Nephron progenitor cell (in vitro differentiated cells): ENCODE results near the gene COL18A1.

Experiments used
- DNase-seq: peaks from one replicate; pipeline ENCODE4 v3.0.0; 2021
- H3K27ac Mint-ChIP-seq: 2 replicates; pipeline ENCODE4 v1.8.0; 2021; ENCODE audit warnings: mild to moderate bottlenecking, moderate library complexity, mixed read lengths
- H3K27me3 Mint-ChIP-seq: 2 replicates; pipeline ENCODE4 v1.8.0; 2021; ENCODE audit warnings: mild to moderate bottlenecking, low read depth, mixed read lengths; ENCODE audit not compliant: poor library complexity
- H3K36me3 Mint-ChIP-seq: 2 replicates; pipeline ENCODE4 v1.8.0; 2021; ENCODE audit warnings: low read depth, mixed read lengths
- H3K4me1 Mint-ChIP-seq: 2 replicates; pipeline ENCODE4 v1.8.0; 2021; ENCODE audit warnings: mixed read lengths
- H3K4me3 Mint-ChIP-seq: 2 replicates; pipeline ENCODE4 v1.8.0; 2021; ENCODE audit warnings: mild to moderate bottlenecking, moderate library complexity, mixed read lengths
- H3K9me3 Mint-ChIP-seq: 2 replicates; pipeline ENCODE4 v1.8.0; 2021; ENCODE audit warnings: mild to moderate bottlenecking, moderate library complexity, mixed read lengths
- TF ChIP-seq, protein P1 (sequence below): fragments of 200-600 bp; sonication (generic); IDR thresholded peaks from 2 replicates; pipeline ENCODE4 v1.5.0; 2021; ENCODE audit warnings: antibody characterized with exemption

Gene COL18A1

DNA sequence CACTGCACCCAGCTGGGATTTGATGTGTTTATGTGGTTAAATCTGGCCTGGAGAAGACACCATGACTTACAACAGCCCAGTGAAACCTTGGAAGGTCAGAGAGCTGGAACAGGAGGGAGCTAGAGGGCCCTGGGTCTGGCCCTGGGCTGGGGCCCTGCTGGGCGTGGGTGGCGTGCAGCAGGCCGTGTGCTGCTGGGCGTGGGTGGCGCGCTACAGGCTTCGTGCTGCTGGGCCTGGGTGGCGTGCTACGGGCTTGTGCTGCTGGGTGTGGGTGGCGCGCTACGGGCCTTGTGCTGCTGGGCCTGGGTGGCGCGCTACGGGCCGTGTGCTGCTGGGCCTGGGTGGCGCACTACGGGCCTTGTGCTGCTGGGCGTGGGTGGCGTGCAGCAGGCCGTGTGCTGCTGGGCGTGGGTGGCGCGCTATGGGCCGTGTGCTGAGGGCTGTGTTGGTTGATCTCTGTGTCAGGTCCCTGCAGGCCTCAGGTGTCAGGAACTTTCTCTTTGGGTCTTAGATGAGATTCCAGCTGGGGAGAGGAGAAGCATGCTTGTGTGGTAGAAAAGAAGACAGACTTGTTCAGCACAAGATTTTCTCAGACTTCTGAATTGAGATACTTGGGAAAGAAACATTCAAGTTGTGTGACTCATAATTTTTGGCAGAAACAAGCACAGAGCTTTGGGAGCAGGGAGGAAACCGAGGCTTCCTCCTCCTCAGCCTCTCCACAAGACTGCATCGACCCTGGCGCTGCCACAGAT lies 66.0 kb downstream of the COL18A1 start:
- Mint-ChIP-seq H3K4me3 (peak overlapping the region; percentile 45), H3K9me3 (no peaks in the 10 kb centered on the region), H3K27me3 (no peaks in the 10 kb centered on the region), H3K4me1 (peaks cover 40% of the 10 kb centered on the region), H3K27ac (peak overlapping the region; percentile 78), H3K36me3 (peaks cover 7% of the 10 kb centered on the region)
- TF ChIP-seq, protein P1, sequence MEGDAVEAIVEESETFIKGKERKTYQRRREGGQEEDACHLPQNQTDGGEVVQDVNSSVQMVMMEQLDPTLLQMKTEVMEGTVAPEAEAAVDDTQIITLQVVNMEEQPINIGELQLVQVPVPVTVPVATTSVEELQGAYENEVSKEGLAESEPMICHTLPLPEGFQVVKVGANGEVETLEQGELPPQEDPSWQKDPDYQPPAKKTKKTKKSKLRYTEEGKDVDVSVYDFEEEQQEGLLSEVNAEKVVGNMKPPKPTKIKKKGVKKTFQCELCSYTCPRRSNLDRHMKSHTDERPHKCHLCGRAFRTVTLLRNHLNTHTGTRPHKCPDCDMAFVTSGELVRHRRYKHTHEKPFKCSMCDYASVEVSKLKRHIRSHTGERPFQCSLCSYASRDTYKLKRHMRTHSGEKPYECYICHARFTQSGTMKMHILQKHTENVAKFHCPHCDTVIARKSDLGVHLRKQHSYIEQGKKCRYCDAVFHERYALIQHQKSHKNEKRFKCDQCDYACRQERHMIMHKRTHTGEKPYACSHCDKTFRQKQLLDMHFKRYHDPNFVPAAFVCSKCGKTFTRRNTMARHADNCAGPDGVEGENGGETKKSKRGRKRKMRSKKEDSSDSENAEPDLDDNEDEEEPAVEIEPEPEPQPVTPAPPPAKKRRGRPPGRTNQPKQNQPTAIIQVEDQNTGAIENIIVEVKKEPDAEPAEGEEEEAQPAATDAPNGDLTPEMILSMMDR, result no peak
- DNase-seq, result no peak

DNA sequence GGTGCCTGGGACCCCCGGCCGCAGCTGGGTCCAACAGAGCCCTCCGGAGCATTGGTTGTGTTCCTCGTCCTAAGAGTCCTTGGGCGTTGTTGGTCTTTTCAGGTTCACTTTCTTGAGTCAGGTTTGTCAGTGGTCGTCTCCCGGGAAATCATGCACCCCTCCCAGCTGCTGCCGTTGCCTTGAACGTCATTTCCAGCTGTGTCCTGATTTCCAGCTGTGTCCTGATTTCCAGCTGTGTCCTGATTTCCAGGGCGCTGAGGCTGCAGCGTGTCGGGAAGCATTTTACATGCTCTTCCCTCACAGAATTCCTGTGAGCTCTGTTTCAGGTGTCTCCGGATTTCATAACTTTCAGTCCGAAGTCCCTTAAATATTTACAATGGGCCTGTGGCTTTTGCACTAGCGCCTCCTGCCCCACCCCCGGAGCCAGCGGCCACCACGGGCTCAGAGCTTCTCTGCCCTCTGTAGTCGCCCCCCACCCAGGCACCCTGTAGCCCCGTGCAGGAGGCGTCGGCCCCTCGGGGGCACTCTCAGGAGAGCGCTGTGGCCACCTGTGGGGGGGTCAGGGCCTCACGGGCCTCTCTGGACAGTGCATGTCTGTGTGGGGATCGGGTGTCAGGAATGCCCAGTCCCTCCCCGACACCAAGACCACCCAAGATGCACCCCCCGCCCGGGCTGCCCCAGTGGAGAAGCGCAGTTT lies 66.7 kb downstream of the COL18A1 start:
- no peak overlapping the region for H3K27ac Mint-ChIP-seq
- H3K9me3 Mint-ChIP-seq, result no peaks in the 10 kb centered on the region
- no peaks in the 10 kb centered on the region for H3K27me3 Mint-ChIP-seq
- H3K4me1 Mint-ChIP-seq, result peaks cover 45% of the 10 kb centered on the region
- DNase-seq, result peak; percentile 57
- H3K4me3 Mint-ChIP-seq, result peak overlapping the region; percentile 45
- TF ChIP-seq, protein P1, result no peak
- peaks cover 13% of the 10 kb centered on the region for H3K36me3 Mint-ChIP-seq

DNA sequence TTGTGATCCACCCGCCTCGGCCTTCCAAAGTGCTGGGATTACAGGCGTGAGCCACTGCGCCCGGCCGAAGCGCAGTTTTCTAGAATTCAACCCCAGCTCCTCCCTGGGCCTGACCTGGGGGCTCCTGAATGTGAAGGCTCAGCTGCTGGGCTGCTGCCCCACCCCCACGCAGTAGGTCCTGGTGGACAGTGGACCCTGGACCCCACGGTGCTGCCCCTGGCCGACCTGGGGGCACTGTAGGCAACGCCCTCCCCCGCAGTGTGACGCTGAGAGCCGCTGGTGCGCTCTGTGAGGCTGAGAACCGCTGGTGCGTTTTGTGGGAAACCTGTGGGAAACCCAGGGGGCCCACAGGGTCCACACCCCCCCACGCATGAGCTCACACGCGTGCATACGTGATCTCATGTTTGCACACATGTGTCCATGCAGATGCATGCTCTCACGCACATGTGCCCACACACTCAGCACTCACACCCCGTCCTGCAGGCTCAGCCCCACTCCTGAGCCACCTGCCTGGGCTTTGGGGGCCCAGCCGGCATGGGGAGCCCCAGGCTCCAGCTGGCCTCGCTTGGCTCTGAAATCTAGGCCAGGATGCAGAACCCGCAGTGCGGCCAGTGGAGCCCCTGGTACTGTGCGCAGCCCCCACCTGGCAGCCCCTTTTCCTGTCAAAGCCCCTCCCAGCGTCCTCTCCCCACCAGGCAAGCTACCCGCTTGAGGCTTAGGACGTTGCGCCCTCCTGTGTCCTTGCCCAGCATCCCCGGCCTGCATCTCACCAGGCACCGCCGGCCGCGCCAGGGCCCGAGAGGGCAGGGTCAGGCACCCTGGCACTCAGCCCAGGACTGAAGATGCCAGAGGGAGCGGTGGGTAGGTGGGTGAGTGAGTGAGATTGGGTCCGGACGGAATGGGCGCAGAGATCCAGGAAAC lies 67.7 kb downstream of the COL18A1 start:
- H3K36me3 Mint-ChIP-seq, result peaks cover 15% of the 10 kb centered on the region
- TF ChIP-seq, protein P1, result no peak
- H3K27ac Mint-ChIP-seq, result no peak overlapping the region

DNA sequence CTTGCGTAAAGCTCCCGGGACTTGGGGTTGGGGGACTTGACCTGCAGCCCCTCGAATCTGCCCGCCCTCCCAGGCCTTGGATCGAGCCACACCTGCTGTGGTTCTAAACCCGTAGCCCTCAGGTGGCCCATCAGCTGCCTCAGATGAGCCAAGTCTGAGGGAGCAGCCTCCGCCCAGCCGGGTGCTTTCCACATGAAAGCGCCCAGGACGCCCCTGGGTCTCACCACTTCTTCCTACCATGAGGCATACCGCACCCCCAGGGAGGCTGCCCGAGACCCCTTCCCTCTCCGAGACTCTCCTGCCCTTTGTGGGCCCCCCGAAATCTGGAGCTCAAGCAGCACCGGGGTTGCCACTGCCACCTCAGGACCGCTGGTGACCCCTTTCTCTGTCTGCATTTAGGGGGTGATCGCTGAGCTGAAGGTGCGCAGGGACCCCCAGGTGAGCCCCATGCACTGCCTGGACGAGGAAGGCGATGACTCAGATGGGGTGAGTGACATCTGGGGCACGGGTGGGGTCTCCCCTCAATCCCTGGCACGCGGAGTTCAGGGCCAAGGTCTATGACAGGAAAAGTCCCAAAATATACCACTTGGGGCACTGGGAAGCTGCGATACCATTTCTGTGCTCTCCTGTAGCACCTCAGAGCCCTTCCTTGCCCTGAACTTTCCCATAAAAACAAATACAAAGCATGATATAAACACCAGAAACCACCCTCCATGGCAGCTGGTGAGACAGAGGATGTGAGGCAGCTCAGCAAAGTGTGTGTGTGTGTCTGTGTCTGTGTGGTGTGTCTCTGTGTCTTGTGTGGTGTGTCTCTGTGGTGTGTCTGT lies 68.7 kb downstream of the COL18A1 start:
- Mint-ChIP-seq H3K36me3 (peaks cover 22% of the 10 kb centered on the region), H3K27me3 (no peaks in the 10 kb centered on the region), H3K27ac (peak overlapping the region; percentile 12), H3K4me1 (peaks cover 57% of the 10 kb centered on the region), H3K4me3 (no peak overlapping the region), H3K9me3 (no peaks in the 10 kb centered on the region)
- DNase-seq, result no peak
- TF ChIP-seq, protein P1, result no peak

More for the DNA sequence above, 67.7 kb downstream of the COL18A1 start:
- DNase-seq, result no peak
- no peaks in the 10 kb centered on the region for H3K27me3 Mint-ChIP-seq
- no peaks in the 10 kb centered on the region for H3K9me3 Mint-ChIP-seq
- H3K4me3 Mint-ChIP-seq, result no peak overlapping the region
- peaks cover 48% of the 10 kb centered on the region for H3K4me1 Mint-ChIP-seq

DNA sequence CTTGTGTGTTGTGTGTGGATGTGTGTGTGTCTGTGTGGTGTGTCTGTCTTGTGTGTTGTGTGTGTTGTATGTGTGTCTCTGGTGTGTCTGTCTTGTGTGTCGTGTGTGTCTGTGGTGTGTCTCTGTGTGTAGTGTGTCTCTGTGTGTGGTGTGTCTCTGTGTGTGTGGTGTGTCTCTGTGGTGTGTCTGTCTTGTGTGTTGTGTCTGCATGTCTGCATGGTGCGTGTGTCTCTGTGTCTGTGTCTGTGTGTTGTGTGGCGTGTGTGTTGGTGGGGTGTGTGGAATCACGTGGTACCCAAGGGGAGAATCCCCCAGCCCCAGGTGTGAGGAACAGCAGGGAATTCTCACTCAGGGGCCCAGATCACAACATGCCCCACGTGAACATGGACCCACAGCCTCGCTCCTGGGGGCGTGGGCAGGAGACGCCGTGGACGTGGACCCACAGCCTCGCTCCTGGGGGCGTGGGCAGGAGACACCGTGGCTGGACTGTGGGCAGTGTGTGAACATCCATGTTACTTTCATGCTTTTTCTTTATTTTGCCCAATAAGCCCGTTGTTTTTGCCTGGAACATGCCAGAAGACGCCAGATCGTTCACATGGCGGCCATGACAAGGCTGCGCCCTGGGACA lies 69.5 kb downstream of the COL18A1 start:
- H3K4me1 Mint-ChIP-seq, result peaks cover 58% of the 10 kb centered on the region
- H3K27ac Mint-ChIP-seq, result peak overlapping the region; percentile 12
- peaks cover 27% of the 10 kb centered on the region for H3K36me3 Mint-ChIP-seq
- no peak overlapping the region for H3K4me3 Mint-ChIP-seq
- TF ChIP-seq, protein P1, result no peak
- no peaks in the 10 kb centered on the region for H3K27me3 Mint-ChIP-seq
- H3K9me3 Mint-ChIP-seq, result no peaks in the 10 kb centered on the region
- no peak for DNase-seq
